MM.1S (cell line): ENCODE results near the gene FOSB.

Experiments
- DNase-seq: peaks from one replicate; pipeline ENCODE4 v3.0.0-alpha.2; 2015
- H2AFZ ChIP-seq: fragments of 300-600 bp; sonication (generic); 2 replicates; pipeline ENCODE4 v1.6.0; 2016; ENCODE audit warnings: antibody characterized with exemption, low read length
- H3F3A ChIP-seq: fragments of 300-600 bp; sonication (generic); 2 replicates; pipeline ENCODE4 v1.6.1; 2016; ENCODE audit warnings: mild to moderate bottlenecking, antibody characterized with exemption, low read length, moderate library complexity, mixed read lengths; ENCODE audit not compliant: insufficient read depth
- H3K27ac ChIP-seq: fragments of 300-600 bp; sonication (generic); 2 replicates; pipeline ENCODE4 v1.5.1; 2016; ENCODE audit warnings: mild to moderate bottlenecking, low read length
- H3K27me3 ChIP-seq: fragments of 300-600 bp; sonication (generic); replicated peaks from 2 replicates; pipeline ENCODE4 v1.6.0; 2016; ENCODE audit warnings: low read length; ENCODE audit not compliant: insufficient read depth
- H3K36me3 ChIP-seq: fragments of 300-600 bp; sonication (generic); replicated peaks from 2 replicates; pipeline ENCODE4 v1.6.1; 2016; ENCODE audit warnings: mild to moderate bottlenecking, low read length, mixed read lengths; ENCODE audit not compliant: insufficient read depth
- H3K4me1 ChIP-seq: fragments of 300-600 bp; sonication (generic); 2 replicates; pipeline ENCODE4 v1.6.1; 2016; ENCODE audit warnings: low read length, mixed read lengths
- H3K4me2 ChIP-seq: fragments of 300-600 bp; sonication (generic); 2 replicates; pipeline ENCODE4 v1.6.0; 2016; ENCODE audit warnings: low read depth, low read length
- H3K4me3 ChIP-seq: fragments of 300-600 bp; sonication (generic); 2 replicates; pipeline ENCODE4 v1.5.1; 2016; ENCODE audit warnings: low read length, mixed read lengths
- H3K79me2 ChIP-seq: fragments of 300-600 bp; sonication (generic); 2 replicates; pipeline ENCODE4 v1.6.1; 2016; ENCODE audit warnings: mixed run types, low read length, mixed read lengths
- H3K9ac ChIP-seq: fragments of 300-600 bp; sonication (generic); 2 replicates; pipeline ENCODE4 v1.6.1; 2016; ENCODE audit warnings: low read length, mixed read lengths
- H3K9me2 ChIP-seq: fragments of 300-600 bp; sonication (generic); replicated peaks from 2 replicates; pipeline ENCODE4 v1.6.1; 2016; ENCODE audit warnings: mild to moderate bottlenecking, low read length, mixed read lengths; ENCODE audit not compliant: insufficient read depth
- H3K9me3 ChIP-seq: fragments of 300-600 bp; sonication (generic); replicated peaks from 2 replicates; pipeline ENCODE4 v1.6.1; 2016; ENCODE audit warnings: mild to moderate bottlenecking, low read length, mixed read lengths; ENCODE audit not compliant: insufficient read depth
- H4K20me1 ChIP-seq: fragments of 300-600 bp; sonication (generic); 2 replicates; pipeline ENCODE4 v1.6.1; 2016; ENCODE audit warnings: mild to moderate bottlenecking, low read length, moderate library complexity, mixed read lengths; ENCODE audit not compliant: insufficient read depth
- EZH2 ChIP-seq: fragments of 300-600 bp; sonication (generic); optimal IDR thresholded peaks from 2 replicates; pipeline ENCODE3; 2017; ENCODE audit warnings: low read depth, mild to moderate bottlenecking, antibody characterized with exemption, low read length, mixed read lengths
- EZH2phosphoT487 ChIP-seq: fragments of 300-600 bp; sonication (generic); IDR thresholded peaks from 2 replicates; pipeline ENCODE4 v1.6.1; 2018; ENCODE audit warnings: antibody characterized with exemption, low read length
- TF ChIP-seq, protein P1 (sequence below): fragments of 300-600 bp; sonication (generic); IDR thresholded peaks from 2 replicates; pipeline ENCODE4 v1.5.1; 2016; ENCODE audit warnings: antibody characterized with exemption, low read length, mixed read lengths

Gene FOSB

DNA sequence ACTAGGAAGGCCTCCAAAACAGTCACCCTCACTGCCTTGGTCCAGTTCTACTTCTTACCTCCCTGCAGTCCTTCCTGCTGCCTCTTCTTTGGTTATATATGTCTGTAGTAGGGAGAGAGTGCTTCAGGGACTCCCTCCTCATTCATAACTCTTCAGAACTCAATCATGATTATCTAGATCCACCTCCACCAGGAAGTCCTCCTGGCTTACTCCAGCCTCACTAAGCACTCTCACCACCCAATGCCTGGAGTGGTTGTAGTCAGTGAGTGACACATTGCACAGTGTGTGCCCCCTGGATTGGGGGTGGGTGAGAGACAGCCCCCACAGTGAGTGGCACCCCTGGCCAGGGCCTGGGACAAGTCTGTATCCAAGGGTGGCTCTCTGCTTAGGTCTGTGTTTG, 10.0 kb upstream of the FOSB start:
- no peak overlapping the region for H2AFZ ChIP-seq
- H3K4me1 ChIP-seq, result no peaks in the 10 kb centered on the region
- H3K9me2 ChIP-seq, result no peaks in the 10 kb centered on the region
- no peak for DNase-seq
- H3K27me3 ChIP-seq, result no peaks in the 10 kb centered on the region; the same call in 1 of the 2 replicates
- no peak for TF ChIP-seq EZH2
- TF ChIP-seq, protein P1, sequence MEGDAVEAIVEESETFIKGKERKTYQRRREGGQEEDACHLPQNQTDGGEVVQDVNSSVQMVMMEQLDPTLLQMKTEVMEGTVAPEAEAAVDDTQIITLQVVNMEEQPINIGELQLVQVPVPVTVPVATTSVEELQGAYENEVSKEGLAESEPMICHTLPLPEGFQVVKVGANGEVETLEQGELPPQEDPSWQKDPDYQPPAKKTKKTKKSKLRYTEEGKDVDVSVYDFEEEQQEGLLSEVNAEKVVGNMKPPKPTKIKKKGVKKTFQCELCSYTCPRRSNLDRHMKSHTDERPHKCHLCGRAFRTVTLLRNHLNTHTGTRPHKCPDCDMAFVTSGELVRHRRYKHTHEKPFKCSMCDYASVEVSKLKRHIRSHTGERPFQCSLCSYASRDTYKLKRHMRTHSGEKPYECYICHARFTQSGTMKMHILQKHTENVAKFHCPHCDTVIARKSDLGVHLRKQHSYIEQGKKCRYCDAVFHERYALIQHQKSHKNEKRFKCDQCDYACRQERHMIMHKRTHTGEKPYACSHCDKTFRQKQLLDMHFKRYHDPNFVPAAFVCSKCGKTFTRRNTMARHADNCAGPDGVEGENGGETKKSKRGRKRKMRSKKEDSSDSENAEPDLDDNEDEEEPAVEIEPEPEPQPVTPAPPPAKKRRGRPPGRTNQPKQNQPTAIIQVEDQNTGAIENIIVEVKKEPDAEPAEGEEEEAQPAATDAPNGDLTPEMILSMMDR, result no peak
- no peak for TF ChIP-seq EZH2phosphoT487
- H3F3A ChIP-seq, result peaks cover 5% of the 10 kb centered on the region; the same call in 1 of the 2 replicates
- H3K36me3 ChIP-seq, result no peaks in the 10 kb centered on the region
- H3K4me3 ChIP-seq, result no peak overlapping the region
- H3K79me2 ChIP-seq, result no peaks in the 10 kb centered on the region
- no peaks in the 10 kb centered on the region for H4K20me1 ChIP-seq
- H3K9ac ChIP-seq, result no peak overlapping the region
- H3K4me2 ChIP-seq, result no peak overlapping the region
- no peaks in the 10 kb centered on the region for H3K9me3 ChIP-seq
- H3K27ac ChIP-seq, result no peak overlapping the region

DNA sequence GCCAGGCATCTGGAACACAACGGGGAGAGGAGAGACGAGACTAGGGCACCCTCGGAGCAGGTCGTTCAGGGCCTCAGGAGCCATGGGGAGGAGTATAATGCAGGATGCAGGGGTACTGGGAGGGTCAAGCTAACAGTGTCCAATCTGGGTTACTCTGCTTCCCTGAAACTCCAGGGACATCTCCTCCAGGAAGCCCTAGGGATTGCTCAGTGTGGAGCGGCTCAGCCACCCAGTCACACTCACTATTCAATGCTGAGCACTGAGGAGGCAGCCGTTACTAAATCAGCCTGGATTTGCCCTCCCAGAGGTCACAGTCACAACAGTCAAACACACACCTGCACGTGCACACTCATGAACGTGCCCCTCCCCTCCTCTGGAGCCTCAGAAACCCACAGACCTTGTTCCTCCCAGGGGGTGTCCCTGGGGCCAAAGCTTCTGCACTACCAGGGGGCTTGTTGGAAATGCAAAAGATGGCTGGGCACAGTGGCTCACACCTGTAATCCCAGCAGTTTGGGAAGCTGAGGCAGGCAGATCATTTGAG, 6.9 kb upstream of the FOSB start:
- no peak overlapping the region for H3K9ac ChIP-seq
- no peak for DNase-seq
- TF ChIP-seq EZH2phosphoT487 (no peak), EZH2 (no peak)
- TF ChIP-seq, protein P1, result no peak
- no peak overlapping the region for H3K27ac ChIP-seq
- H3K27me3 ChIP-seq, result peaks cover 6% of the 10 kb centered on the region
- no peak overlapping the region for H3K4me3 ChIP-seq
- H3F3A ChIP-seq, result no peaks in the 10 kb centered on the region
- no peaks in the 10 kb centered on the region for H3K9me3 ChIP-seq
- no peaks in the 10 kb centered on the region for H4K20me1 ChIP-seq
- H3K4me2 ChIP-seq, result no peak overlapping the region
- H3K79me2 ChIP-seq, result no peaks in the 10 kb centered on the region
- H3K9me2 ChIP-seq, result no peaks in the 10 kb centered on the region
- no peaks in the 10 kb centered on the region for H3K36me3 ChIP-seq
- no peak overlapping the region for H2AFZ ChIP-seq
- H3K4me1 ChIP-seq, result no peaks in the 10 kb centered on the region

DNA sequence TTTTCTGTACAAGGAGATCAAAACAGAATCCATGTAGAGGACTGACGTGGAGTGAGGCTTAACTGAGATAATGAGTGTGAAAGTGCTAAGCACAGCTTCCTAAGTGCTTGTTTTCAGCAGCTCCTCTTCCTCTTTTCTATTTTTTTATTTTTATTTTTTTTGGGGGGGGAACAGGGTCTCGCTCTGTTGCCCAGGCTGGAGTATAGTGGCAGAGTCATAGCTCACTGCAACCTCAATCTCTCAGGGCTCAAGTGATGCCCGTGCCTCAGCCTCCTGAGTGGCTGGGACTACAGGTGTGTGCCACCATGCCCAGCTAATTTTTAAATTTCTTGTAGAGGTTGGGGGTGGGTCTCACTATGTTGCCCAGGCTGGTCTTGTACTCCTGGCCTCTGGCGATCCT, 5.6 kb upstream of the FOSB start:
- Histone ChIP-seq H3K9ac (no peak overlapping the region), H3K9me3 (no peaks in the 10 kb centered on the region), H3K4me1 (no peaks in the 10 kb centered on the region), H3K27me3 (peaks cover 6% of the 10 kb centered on the region), H3K9me2 (no peaks in the 10 kb centered on the region), H3K4me2 (no peak overlapping the region), H3K36me3 (no peaks in the 10 kb centered on the region), H3K27ac (no peak overlapping the region), H3K79me2 (no peaks in the 10 kb centered on the region), H4K20me1 (no peaks in the 10 kb centered on the region), H3K4me3 (no peak overlapping the region), H2AFZ (no peak overlapping the region), H3F3A (no peaks in the 10 kb centered on the region)
- DNase-seq, result no peak
- TF ChIP-seq EZH2phosphoT487 (no peak), EZH2 (no peak)
- TF ChIP-seq, protein P1, result no peak
